Fibroblast of villous mesenchyme (primary cell): Measurements from ENCODE around the gene APC. TPM values are rescaled to one million over a fixed set of nuclear protein-coding genes. Genes with fewer than 3 reads are reported as not detected.

Source experiments
- DNase-seq: peaks from one replicate; pipeline ENCODE4 v3.0.0-alpha.2; 2010; ENCODE audit warnings: low read depth
- H3K4me3 ChIP-seq: 2 replicates; pipeline ENCODE4 v1.5.1; 2011; ENCODE audit warnings: low read depth, mild to moderate bottlenecking, low read length
- total RNA-seq: library from RNA; depleted of rRNA; stranded (reverse); fragments of >200 nt; gene quantifications from 2 replicates; pipeline ENCODE4 v1.2.3, GENCODE V29; 2012
- TF ChIP-seq, protein P1 (sequence below): IDR thresholded peaks from 2 replicates; pipeline ENCODE4 v1.5.1; 2012; ENCODE audit warnings: low read depth, mild to moderate bottlenecking, low read length; ENCODE audit not compliant: insufficient read depth

The APC gene
- total RNA-seq, 1 donor, result 69.1 TPM

DNA sequence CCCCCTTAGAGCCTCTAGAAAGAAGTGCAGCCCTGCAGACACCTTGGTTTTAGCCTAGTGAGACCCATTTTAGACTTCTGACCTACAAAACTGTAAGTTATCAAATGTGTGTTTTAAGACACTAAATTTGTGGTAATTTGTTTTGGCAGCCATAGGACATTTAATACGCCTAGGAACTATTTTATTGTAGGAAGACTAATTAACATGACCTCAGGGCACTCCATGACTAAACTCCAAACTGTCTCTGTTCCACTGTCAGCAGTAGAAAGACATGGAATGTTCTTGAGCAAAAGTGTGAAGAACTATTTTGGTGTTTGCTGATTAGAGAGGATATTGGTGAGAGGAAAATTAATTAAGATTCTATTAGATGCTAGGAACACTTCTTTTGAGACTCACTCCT, 4.1 kb upstream of the APC start:
- TF ChIP-seq, protein P1, sequence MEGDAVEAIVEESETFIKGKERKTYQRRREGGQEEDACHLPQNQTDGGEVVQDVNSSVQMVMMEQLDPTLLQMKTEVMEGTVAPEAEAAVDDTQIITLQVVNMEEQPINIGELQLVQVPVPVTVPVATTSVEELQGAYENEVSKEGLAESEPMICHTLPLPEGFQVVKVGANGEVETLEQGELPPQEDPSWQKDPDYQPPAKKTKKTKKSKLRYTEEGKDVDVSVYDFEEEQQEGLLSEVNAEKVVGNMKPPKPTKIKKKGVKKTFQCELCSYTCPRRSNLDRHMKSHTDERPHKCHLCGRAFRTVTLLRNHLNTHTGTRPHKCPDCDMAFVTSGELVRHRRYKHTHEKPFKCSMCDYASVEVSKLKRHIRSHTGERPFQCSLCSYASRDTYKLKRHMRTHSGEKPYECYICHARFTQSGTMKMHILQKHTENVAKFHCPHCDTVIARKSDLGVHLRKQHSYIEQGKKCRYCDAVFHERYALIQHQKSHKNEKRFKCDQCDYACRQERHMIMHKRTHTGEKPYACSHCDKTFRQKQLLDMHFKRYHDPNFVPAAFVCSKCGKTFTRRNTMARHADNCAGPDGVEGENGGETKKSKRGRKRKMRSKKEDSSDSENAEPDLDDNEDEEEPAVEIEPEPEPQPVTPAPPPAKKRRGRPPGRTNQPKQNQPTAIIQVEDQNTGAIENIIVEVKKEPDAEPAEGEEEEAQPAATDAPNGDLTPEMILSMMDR, result no peak
- DNase-seq, result peak; percentile 5
- no peak overlapping the region for H3K4me3 ChIP-seq

DNA sequence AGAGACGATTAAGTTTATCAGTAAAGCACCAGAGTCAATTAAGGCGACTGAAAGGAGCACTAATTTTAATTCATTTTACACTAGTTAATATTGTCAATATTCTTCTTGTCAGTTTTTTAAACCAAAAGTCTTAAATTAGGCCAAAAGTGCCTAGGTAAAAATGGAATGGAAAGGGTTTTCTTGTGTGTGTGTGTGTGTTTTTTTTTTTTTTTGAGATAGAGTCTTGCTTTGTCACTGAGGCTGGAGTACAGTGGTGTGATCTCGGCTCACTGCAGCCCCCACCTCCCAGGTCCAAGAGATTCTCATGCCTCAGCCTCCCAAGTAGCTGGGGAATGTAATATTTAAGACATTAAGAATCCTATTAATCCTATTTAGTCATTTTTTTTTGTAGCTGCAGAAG, 3.1 kb upstream of the APC start:
- H3K4me3 ChIP-seq, result no peak overlapping the region
- no peak for DNase-seq
- TF ChIP-seq, protein P1, result no peak

DNA sequence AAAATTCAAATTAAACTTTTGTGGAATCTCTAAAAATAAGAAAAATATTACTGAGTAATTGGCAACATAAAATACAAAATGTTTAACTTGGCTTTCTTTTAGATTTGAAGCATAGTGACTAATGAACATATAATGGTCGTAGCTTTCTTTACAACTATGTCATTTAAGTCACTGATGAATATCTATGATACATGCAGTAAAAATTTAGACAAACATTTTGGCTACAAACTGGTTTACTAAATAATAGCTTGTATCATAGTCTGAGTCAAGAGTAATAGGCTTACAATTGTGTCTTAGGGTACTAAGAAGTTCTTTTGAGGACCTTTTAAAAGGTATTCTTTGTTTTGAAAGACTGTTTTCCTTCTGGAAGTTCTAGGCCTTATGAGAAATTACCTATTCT, 2.0 kb upstream of the APC start:
- H3K4me3 ChIP-seq, result no peak overlapping the region
- DNase-seq, result peak; percentile 28
- TF ChIP-seq, protein P1, result no peak

DNA sequence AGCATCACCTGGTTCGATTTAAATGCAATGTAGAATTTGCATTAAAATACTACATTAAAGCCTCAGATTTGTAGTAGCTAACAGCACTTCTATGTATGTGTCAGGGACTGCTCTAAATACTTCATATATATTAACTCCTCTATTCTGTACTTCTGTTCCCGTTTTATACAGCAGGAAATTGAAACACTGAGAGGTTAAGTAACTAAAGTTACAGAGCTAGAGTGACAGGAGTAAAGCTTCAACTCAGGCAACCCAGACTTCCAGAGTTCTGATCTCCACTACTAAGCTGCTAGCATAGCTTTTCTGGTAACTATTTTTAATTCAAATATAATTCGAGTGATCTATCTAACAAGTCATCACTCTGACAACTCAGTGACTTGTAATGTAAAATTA, 619 bp upstream of the APC start:
- H3K4me3 ChIP-seq, result peak overlapping the region; percentile 88
- DNase-seq, result peak; percentile 2
- TF ChIP-seq, protein P1, result no peak

DNA sequence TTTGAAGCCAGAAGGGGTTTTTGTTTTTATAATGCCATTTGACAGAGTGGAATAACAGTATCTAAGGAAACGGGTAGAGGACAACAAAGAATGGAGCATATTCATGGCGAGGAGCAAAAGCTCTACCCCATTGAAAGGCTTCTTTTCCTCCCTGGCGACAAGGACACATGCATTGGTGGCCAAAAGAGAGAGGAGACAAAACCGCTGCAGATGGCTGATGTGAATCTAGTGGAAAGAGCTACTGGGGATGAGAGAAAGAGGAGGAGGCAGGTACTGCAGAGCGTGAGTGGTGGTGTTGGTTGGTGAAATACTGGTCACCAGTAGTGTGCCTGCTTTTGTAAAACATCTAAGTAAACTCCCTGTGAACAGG, 491 bp downstream of the APC start:
- TF ChIP-seq, protein P1, result no peak
- DNase-seq, result peak; percentile 6
- H3K4me3 ChIP-seq, result peak overlapping the region; percentile 88

DNA sequence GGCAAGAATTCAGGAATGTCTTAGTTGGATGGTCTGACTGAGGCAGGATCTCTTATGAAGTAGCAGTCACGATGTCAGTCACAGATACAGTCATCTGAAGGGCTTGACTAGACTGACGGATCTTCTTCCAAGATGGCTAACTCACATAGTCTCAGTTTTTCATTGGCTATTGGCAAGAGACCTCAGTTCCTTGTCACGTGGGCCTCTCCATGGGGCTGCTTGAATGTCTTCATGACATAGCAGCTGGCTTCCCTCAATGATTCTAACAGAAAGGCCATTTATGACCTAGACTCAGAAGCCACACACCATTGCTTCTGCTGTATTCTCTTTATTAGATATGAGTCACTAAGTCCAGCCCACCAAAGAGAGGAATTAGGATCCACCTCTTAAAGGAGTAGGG, 4.7 kb downstream of the APC start:
- no peak overlapping the region for H3K4me3 ChIP-seq
- TF ChIP-seq, protein P1, result no peak
- peak; percentile 32 for DNase-seq

DNA sequence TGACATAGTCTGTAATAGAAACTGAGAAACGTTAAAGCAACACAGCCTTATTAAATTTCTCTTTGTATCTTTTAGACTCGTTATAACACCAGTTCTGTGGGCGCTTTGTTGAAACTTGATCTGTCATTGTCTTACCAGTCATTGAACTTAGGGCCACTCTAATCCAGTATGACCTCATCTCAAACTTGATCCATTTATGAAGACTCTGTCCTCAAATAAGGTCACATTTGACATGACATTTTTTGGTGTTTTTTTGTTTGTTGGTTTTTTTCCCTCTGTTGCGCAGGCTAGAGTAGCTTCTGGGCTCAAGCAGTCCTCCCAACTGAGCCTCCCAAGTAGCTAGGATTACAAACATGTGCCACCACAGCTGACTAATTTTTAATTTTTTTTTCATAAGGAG, 5.9 kb downstream of the APC start:
- H3K4me3 ChIP-seq, result no peak overlapping the region
- TF ChIP-seq, protein P1, result no peak
- no peak for DNase-seq
